Spleen (tissue), 7 donors: Measurements from ENCODE around the gene SLC35F1.

ENCODE experiments used
- POLR2A ChIP-seq, 3 donors: fragments of 450-650 bp; IDR thresholded peaks; one replicate each; pipeline ENCODE4 v1.5.1; 2017; ENCODE audit warnings: antibody characterized with exemption in 3 of 3, mild to moderate bottlenecking in 1 of 3
- POLR2AphosphoS5 ChIP-seq, 3 donors: sonication (generic); formaldehyde crosslinking; IDR thresholded peaks; one replicate each; pipeline ENCODE4 v1.5.1; 2017; ENCODE audit warnings: antibody characterized with exemption in 3 of 3
- TF ChIP-seq, protein P1 (sequence below), 11 experiments: fragments of 200-600 bp in 7 of 11; fragments of 450-650 bp in 4 of 11; sonication (generic) in 4 of 11; IDR thresholded peaks in 8 of 11; conservative IDR thresholded peaks in 3 of 11; 1 replicate in 7 of 11; 2 replicates in 4 of 11; pipeline versions ENCODE4 v1.4.0 to v1.8.0; 2016 to 2021; ENCODE audit warnings: antibody characterized with exemption in 11 of 11, inconsistent platforms in 4 of 11, mild to moderate bottlenecking in 1 of 11
- donor health status: DM: no; HTN: no; CAD: no; lungs with moderate emphysema.
- donor health status: DM: no; HTN: no; CAD: no.
- donor health status: DM: no; HTN: no; CAD: no.

GRCh38 chr6:118344014-118344670, 437.1 kb downstream of the SLC35F1 start:
- no peak for TF ChIP-seq POLR2A (IDR thresholded peaks at IDR 0.05)
- TF ChIP-seq, protein P1, sequence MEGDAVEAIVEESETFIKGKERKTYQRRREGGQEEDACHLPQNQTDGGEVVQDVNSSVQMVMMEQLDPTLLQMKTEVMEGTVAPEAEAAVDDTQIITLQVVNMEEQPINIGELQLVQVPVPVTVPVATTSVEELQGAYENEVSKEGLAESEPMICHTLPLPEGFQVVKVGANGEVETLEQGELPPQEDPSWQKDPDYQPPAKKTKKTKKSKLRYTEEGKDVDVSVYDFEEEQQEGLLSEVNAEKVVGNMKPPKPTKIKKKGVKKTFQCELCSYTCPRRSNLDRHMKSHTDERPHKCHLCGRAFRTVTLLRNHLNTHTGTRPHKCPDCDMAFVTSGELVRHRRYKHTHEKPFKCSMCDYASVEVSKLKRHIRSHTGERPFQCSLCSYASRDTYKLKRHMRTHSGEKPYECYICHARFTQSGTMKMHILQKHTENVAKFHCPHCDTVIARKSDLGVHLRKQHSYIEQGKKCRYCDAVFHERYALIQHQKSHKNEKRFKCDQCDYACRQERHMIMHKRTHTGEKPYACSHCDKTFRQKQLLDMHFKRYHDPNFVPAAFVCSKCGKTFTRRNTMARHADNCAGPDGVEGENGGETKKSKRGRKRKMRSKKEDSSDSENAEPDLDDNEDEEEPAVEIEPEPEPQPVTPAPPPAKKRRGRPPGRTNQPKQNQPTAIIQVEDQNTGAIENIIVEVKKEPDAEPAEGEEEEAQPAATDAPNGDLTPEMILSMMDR (IDR thresholded peaks at IDR 0.05 in 8 of 11, conservative IDR thresholded peaks at IDR 0.05 in 3 of 11), result no peak
- no peak for TF ChIP-seq POLR2AphosphoS5 (IDR thresholded peaks at IDR 0.05)
